Stimulated activated CD8-positive, alpha-beta memory T cell treated with anti-CD3 and anti-CD28 coated beads, Interleukin-7, amount 100 ng/mL, for 48 hours (primary cell): Measurements from ENCODE around the gene TEX35.

ENCODE experiments used
- DNase-seq, 2 donors: peaks; one replicate each; pipeline ENCODE4 v3.0.0-alpha.2; 2020; ENCODE audit warnings: low read depth in 1 of 2; ENCODE audit errors: extremely low read depth in 1 of 2

Gene TEX35

DNA sequence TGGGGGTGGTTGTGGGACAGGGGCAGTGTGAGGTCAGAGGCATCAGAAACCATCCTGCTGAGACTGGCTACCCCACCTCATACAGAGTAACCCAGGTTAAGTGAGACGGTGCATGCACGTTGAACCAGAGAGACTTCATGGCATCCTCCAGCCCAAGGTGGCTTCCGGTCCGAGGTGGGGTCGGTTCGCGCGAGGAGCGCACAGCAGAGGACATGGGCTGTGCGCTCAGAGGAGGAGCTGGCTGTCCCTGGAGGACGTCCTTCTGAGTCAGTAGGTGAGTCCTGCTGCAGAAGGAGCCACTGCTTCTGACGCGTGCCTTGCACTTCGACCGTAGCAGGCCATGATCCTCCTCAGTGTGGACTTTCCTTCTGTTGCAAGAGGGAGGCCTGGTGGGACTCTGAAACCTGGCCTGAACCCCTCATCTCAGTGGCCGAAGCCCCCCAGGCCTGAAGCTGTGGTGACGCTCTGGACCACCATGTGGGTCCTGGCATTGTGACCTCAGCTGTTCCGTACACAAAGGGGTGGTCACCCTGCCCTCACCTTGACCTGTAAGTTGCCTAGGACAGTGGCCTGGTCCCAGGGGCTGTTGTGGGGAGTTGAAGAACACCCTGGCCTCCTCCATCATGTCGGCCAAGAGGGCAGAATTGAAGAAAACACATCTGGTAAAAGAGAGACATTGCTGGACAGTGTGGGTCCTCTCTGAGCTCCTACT, at the start of gene TEX35:
Gene TEX35, plus strand, starts transcription at position 544 of the 712 bp plus-strand sequence. Its CDS starts 80 bp downstream, at position 624.
- DNase-seq, result no peak

DNA sequence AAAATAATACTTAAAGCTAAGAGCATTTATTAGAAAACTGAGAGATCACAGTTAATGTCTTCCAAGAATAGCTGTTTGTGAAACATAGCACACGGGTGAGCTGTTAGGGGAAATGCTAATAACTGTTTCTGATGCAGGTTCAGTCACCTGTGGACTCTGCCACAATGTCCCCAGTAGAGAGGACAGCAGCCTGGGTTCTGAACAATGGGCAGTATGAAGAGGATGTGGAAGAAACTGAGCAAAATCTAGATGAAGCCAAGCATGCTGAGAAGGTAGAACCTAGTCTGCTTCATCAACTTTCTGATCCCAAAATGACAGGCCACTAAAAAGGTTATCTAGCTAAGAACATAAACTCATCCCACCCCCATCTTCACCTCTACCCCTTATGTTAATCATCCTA, 48.8 kb upstream of the TEX35 start:
- DNase-seq, result no peak

DNA sequence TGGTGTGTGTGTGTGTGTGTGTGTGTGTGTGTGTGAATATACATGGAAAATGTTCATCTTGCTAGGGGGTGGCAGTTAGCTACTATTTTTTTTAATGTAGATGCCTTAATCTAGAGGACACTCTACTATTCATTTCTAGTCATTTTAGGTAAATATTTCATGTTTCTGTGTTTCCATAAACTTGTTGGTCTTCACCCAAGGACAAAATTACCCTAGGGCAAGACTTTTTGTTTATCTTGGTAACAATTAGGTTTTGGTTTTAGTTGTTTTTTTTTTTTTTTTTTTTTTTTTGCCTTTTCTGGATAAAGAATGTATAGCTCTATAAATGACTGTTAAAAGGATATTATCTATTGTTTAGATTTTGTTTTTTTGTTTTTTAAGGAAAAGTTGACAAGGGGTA, 48.3 kb upstream of the TEX35 start:
- DNase-seq, result no peak

DNA sequence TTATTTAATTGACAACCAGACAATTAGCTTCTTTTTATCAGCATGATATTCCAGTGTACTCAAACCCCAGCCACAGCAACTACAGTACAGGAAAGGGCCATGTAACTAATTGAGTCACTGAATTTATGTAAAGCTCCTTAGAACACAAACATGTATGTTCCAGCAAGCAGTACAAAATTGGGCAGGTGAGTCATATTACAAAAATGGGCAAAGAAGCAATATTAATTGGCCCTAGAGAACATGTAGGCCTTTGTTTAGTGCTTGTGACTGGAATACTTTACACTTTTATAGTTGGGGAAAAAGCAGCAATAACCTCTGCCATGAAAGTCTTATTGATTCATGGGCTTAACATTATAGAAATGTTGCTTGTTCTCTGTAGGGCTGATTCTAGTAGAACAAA, 47.9 kb upstream of the TEX35 start:
- no peak for DNase-seq

DNA sequence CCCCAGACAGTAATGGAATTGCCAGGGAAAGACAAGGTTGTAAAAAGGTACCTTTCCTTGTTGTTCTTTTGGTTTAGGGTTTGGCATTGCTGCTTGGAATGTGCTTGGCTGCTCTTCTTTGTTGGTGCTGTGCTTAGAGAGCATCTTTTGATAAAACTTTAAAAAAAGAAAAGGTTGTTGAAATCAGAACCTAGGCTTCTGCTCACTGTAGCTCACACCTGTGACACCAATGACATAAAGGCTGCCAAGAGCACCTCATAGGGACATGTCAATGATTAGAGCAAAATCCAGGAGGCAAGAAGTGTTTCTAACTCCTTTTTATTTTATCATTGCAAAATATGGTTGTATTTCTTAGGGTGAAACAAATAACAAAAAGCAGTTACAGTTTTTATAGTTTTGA, 45.1 kb upstream of the TEX35 start:
- no peak for DNase-seq

DNA sequence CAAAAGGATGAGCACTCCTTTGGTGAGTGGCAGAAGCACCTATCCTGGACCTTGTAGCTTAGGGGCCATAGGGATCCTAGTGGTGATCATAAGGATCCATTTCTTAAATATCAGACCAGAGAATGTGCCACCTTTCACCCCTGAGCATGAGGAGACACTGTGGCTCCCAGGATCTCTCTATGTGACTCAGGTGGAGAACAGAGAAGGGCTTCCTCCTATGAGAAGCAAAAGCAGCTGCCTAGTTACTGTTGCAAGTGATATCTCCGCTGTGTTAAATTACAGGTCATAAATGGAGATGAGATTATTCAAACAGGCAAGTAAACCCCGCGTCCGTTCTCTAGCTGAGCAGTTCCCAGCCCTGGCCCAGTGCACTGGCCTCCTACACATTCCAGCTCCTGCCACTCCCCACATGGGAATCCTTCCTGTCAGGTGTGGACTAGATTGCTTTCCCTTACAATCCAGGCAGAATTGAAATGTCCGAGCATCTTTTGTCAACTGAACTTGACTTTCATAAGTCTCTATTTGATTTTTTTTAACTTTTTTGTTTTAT, 42.4 kb upstream of the TEX35 start:
- no peak for DNase-seq

DNA sequence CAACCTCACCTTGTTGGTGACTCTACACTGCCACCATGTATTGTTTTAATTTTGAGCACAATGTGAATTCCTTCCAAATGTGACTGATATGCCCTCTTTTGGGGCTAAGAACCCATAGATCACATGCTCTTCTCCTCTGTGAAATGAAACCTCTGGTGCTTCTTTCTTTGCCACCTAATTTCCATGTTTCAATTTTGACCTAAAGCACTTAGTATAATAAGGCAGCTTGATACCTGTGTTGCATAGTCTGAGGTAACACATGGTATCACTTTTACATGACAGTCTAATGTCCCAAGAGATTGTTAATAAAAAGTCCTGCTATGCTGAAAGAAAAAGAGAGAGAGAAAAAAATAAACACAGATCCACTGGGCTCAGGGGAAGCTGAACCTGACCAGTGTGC, 40.4 kb upstream of the TEX35 start:
- DNase-seq, result no peak

DNA sequence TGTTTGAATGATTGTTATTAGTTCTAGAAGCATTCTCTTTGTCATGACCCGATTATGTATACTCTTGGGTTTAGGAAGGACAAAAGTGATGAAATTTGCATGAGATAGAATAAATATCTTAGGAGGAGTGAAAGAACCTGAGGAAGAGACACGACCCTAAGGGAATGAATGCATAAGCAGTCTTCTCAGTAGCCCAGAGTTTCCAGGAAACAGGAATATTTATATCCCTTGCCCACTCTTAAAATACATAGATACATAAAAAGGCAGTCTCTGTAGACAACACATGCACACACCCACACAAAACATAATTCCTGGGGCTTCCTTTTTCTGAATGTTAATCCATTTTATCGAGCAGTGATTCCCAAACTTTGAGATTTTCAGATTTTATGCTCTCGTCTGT, 35.5 kb upstream of the TEX35 start:
- no peak for DNase-seq

DNA sequence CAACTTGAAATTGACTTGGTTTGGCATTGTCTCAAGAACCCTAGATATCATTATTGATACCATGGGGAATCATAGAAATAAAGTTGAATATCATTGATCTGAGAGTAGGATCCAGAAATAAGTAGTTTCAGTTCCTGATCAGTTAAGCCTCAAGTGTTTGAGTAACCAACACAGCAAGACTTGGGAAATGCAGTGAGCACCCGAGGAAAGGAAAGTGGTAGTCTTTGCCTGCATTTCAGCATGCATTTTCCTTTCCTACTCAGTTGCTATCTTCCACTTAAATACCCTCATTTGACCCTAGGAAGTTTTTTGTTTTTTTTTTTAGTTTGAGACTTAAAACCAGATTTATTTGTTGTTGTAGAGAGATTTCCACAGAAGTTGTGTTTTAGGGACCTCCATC, 35.1 kb upstream of the TEX35 start:
- no peak for DNase-seq

DNA sequence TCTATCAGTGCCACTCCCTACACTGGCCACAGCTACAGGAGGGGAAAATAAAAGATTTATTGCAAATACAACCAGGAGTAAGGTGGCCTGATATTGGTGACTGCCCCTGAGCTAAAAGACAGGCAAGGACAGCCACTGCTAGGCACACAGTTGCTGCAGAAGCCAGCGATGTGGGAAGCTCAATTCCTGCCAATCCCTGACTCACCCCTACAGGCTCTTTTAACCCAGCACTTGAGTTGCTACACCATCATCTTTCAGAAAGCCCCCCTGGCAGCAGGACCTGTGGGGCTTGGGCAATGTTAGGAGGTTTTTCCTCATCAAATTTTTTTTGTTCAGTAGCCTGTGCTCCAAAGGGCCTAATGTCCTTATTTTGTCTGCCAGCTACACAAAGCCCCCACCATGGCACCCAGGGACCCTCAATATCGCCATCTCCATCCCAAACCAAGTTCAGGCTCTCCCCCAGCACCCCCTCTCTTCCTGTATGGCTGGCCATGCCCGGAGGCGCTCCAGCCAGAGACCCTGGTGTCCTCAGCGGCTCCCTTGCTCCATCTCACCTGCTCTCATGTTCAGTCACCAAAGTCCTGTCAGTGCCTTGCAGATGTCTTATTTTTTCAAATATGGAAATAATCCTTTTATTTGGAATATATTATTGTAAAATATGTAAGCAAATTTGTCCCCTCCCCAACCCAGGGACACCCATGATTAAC, 29.5 kb upstream of the TEX35 start:
- no peak for DNase-seq

DNA sequence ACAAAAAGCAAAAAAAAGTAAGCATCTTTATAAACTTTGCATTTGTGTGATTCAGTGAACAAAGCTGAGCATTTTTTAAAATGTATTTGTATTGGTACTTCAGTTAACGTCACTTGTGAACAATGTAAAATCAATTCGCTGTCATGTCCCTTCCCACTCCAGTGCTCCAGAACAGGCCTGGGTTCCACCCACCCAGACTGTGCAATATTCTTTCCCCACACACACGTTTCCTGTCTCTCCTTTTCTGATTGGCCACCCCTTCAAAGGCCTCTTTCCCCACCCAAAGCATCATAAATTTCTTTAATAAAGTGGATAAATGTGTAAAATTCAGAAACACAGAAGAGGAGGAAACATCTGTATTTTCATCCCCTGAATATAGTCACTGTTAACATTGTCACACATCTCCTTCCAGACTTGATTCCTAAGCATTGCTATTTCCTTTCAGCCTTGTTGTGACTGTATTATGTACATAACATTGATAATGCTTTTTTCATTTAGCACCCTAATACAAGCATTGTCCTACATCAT, 28.1 kb upstream of the TEX35 start:
- DNase-seq, result no peak

DNA sequence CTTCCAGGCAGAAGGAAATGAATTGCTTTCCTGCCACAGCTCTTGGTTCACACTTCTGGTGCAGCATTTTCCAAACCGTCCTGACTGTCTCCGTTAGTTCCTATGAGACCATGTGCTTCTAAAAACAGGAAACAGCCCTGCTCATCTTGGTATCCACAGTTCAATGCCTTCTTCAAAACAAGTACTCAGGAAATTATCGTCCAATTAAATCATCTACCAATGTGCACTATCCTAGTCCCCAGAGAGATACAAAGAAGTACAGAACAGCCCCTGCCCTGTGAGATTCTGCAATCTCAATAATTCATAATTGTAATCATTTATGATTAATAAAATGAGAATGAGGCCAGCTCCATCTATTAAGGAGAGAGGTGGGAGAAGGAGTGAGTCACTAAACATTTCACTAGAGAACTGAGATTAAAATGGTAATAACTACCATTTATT, 27.3 kb upstream of the TEX35 start:
- no peak for DNase-seq

DNA sequence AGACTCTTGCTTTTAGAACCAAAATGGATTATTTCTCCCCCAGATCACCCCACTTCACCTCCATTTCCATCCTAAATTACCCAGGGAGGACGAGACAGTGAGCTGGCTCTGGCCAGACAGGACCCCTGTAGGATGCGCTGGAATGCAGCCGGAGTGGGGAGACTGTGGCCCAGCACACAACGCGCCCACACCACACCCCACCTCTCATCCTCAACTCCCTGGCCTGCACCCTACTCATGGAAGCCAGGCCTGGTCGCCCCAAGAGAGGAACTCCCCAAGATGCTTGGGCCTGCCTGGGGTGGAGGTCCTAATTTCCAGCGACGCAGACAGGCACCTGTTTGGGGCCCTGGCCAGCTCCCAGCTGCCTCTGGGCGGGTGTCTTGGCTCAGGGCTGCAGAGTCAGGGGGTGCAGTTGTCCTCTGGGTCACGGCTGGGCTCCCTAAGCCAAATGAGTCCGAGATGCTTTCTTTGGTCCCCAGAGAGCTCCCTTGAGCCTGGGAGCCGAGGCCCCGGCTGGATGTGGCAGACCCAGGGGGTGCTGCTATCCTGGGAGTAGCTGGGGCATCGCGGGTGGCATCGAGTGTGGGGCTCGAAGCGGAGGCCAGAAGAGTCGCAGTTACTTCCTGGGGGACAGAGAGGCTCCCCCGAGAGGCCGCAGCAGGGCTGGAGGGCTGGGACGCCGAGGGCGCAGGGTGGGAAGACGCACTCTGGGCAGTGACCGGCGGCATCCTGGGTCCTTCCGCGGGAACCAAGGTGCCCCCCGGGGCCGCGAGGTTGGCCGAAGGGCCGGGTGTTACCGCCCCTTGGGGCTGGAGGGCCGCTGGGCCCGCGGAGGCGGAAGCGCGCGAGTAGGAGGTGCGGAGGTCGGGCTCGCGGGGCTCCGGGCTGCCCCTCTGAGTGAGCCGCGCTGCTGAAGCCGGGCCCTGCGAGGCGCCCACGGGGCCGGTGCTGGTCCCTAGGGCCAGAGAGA, 26.5 kb upstream of the TEX35 start:
- no peak for DNase-seq

DNA sequence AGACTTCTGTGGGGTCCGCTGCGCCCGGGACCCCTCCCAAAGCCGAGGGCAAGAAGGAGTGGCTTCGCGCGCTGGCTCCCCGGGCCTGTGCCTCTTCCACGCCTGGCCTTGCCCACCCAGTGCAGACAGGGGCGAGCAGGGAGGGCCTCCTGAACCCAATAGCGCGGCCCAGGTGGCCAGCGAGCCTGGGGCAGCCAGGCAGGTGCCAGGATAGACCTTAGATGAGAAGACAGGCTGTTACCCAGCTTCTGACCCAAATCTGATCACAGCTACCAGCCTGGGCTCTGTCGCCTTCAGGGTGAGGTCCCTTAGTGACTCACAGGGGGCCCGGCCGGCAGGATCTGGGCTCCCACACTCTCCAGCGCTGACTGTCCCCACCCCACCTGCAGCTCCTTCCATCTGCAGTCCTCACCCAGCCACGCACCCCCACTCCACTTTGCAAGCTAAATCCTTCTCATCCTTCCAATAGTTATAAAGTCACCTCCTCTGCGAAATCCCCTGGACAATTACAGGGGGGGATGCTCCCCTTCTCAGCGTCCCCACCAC, 25.8 kb upstream of the TEX35 start:
- no peak for DNase-seq

DNA sequence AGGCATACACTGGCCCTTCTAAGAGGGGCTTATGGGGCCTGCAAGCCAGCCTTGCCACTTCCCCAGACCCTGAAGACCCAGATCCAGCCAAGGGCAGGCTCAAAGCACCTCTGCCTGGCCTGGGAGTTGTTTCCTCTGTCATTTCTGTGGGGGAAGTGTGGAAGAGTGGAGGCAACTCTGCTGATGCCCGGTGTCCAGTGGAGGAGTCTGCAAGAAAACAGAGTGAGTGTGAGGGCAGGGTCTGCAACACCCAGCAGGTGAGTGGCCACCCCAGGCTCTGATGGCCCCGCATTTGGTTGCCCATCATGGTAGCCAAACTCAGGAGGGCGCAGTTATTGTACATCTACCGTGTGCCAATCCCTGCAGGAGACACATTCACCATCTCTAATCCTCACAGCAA, 24.5 kb upstream of the TEX35 start:
- DNase-seq, result no peak

DNA sequence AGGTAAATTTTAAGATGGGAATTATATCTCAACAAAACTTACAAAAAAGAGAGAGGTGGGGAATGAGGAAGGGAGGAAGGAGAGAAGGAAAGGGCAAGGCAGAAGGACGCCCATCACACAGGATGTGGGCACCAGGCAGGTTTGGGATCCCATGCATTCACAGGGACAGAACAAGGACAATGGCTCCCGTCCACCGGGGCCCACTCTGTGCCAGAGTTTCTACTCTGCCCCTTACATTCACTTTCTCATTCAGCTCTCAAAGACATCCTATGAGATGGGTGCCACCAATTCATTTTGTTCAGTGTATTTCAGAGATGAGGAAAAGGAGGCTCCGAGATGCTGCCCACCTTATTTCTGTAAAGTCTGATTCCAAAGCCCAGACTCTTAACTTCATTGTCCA, 23.5 kb upstream of the TEX35 start:
- no peak for DNase-seq

DNA sequence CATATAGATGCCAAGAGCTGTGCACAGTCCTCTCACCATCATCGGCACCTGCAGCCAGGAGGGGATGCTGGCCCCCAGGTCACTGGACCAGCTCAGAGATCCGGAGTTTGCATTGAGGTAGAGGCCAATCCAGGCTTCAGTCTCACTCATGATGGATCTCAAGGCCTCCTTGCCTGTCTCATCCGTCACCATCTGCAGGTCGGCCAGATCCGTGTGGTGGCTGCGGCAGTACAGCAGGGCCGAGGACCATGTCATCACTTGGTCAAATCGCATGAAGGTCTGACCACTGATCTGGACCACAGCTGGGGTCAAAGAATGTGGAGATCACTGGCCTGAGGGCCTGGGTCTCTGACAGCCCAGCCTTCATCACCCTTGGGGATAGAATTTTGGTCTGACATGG, 22.8 kb upstream of the TEX35 start:
- DNase-seq, result no peak

DNA sequence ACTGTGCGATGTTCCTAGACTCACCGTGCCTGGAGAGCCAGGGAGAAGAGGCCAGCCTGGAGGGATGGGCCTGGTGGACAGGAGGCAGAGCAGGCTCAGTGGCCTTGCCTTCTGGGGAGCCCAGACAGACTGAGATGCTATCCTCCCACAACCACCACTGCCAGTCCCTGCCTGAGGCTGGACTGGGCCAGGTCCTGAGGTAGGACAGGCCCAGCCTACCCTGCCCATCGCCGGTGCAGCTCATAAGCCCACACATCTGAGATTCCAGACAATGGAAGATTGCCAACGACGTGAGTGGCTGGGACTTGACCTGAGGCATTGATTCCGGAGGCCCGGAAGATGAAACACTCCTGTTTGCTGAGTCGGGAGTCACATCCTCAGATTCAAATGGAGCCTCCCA, 21.9 kb upstream of the TEX35 start:
- no peak for DNase-seq

DNA sequence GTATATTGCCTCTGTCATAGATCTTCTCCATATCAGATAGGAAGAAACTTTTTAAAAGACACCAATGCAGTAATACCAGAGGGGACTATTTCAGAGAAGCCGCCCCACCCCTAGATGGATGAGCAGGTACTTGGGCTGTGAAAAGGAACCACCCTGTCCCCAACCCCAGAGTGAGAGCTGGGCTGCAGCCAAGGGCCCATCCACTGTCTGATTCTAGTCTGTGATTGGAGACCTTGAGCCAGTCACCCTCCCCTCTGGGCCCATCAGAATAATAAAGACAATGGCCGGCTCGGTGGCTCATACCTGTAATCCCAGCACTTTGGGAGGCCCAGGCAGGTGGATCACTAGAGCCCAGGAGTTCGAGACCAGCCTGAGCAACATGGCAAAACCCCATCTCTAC, 21.2 kb upstream of the TEX35 start:
- no peak for DNase-seq

DNA sequence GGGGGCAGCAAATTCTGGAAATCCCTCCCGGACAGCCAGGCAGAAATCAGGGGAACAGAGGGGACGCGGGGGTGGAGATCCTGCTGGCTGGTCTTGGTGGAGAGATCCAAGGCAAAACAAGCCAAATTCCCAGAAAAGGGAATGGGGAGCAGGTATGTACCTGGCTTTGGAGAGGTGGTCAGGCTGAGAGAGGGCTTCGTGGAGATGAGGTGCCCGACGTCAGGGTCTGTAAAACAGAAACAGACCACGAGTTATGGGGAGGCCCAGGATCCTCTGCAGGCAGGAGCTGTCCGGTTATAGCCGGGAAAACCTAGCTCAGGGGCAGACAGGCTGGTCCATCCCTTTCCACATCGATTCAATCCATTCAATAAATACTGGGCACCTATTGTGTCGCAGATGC, 20.6 kb upstream of the TEX35 start:
- no peak for DNase-seq

DNA sequence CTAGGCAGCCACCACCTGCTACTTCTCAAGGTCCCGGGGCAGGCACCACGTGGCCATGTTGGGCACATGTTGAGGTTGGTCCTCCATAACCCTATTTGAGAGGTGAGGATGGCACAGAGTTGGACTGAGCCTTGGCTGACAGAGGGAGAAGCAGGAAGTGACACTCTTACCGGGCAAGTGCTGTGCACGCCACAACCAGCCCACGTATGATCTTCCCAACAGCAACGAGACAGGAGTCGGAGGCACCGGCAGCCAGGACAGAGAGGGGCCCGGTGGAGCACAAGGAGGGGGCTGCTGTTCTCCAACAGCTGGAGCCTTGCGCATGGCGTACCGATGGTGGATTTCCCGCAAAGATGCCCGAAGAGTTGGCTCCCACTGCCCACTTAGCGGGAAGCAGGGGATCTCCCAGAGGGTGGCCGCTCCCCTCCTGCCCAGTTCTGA, 19.6 kb upstream of the TEX35 start:
- no peak for DNase-seq
